Activated B cell treated with CpG ODN at 0.5 μM for 24 hours (primary cell): ENCODE results near the gene TCEAL6. TPM values are rescaled to one million over a fixed set of nuclear protein-coding genes. Genes with fewer than 3 reads are reported as not detected.
A peak's percentile ranks its signal among the peaks of the same experiment; 100 is the strongest.
"Not testable (repeated sequence)": the region's sequence is repeated elsewhere in the genome, so short reads cannot be mapped to it uniquely, and the experiment has no call there.

Experiments
- ATAC-seq: fragments of 200-7000 bp; cut with Tn5 transposase; one replicate; pipeline ENCODE4 v1.10.0; 2021; ENCODE audit warnings: low read depth, mild to moderate bottlenecking, moderate library complexity
- CTCF ChIA-PET: fragments of 350-600 bp; sonication (Branson Sonifier 250); formaldehyde crosslinking; loops from one replicate; lab custom pipeline; 2021; ENCODE audit warnings: antibody characterized with exemption; lab: Charles Lee
- POLR2A ChIA-PET: fragments of 350-600 bp; sonication (Branson Sonifier 250); formaldehyde crosslinking; loops from one replicate; lab custom pipeline; 2021; ENCODE audit warnings: antibody characterized with exemption; lab: Charles Lee
- DNase-seq: peaks from one replicate; pipeline ENCODE4 v3.0.0; 2022
- H3K27ac Mint-ChIP-seq: one replicate; pipeline ENCODE4 v1.8.0; 2020; ENCODE audit warnings: mixed read lengths
- H3K27me3 Mint-ChIP-seq: one replicate; pipeline ENCODE4 v1.8.0; 2021; ENCODE audit warnings: mixed read lengths
- H3K36me3 Mint-ChIP-seq: one replicate; pipeline ENCODE4 v1.8.0; 2021; ENCODE audit warnings: low read depth, mixed read lengths
- H3K4me1 Mint-ChIP-seq: one replicate; pipeline ENCODE4 v1.8.0; 2021; ENCODE audit warnings: mixed read lengths
- H3K4me3 Mint-ChIP-seq: one replicate; pipeline ENCODE4 v1.8.0; 2020; ENCODE audit warnings: mild to moderate bottlenecking, mixed read lengths
- H3K9me3 Mint-ChIP-seq: one replicate; pipeline ENCODE4 v1.8.0; 2020; ENCODE audit warnings: mixed read lengths
- intact Hi-C: fragments of 100-400 bp; cut with micrococcal nuclease; formaldehyde crosslinking; loops from one replicate; pipeline ENCODE4 v1.15.1; 2024
- total RNA-seq: library from RNA; stranded (reverse); gene quantifications from 2 replicates; pipeline ENCODE4 v1.2.3, GENCODE V29; 2022
- TF ChIP-seq, protein P1 (sequence below): fragments of 200-600 bp; IDR thresholded peaks from one replicate; pipeline ENCODE4 v1.8.0; 2022; ENCODE audit warnings: antibody characterized with exemption, mild to moderate bottlenecking

The TCEAL6 gene
- total RNA-seq, 1 donor from 2014 or later, result not detected

- no peak for ATAC-seq
- no peak overlapping the region for H3K4me3 Mint-ChIP-seq
- no peaks in the 10 kb centered on the region for H3K36me3 Mint-ChIP-seq
- no peaks in the 10 kb centered on the region for H3K9me3 Mint-ChIP-seq
- peaks cover 7% of the 10 kb centered on the region for H3K27me3 Mint-ChIP-seq
- ChIA-PET CTCF (no interaction called here), POLR2A (no interaction called here)
- TF ChIP-seq, protein P1, sequence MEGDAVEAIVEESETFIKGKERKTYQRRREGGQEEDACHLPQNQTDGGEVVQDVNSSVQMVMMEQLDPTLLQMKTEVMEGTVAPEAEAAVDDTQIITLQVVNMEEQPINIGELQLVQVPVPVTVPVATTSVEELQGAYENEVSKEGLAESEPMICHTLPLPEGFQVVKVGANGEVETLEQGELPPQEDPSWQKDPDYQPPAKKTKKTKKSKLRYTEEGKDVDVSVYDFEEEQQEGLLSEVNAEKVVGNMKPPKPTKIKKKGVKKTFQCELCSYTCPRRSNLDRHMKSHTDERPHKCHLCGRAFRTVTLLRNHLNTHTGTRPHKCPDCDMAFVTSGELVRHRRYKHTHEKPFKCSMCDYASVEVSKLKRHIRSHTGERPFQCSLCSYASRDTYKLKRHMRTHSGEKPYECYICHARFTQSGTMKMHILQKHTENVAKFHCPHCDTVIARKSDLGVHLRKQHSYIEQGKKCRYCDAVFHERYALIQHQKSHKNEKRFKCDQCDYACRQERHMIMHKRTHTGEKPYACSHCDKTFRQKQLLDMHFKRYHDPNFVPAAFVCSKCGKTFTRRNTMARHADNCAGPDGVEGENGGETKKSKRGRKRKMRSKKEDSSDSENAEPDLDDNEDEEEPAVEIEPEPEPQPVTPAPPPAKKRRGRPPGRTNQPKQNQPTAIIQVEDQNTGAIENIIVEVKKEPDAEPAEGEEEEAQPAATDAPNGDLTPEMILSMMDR, result no peak
- intact Hi-C loops, result no loop called here
- DNase-seq, result no peak
- H3K27ac Mint-ChIP-seq, result no peak overlapping the region
- no peaks in the 10 kb centered on the region for H3K4me1 Mint-ChIP-seq
These were observed 4.2 kb downstream of the TCEAL6 start for GRCh38 chrX:102138064-102138463.

DNA sequence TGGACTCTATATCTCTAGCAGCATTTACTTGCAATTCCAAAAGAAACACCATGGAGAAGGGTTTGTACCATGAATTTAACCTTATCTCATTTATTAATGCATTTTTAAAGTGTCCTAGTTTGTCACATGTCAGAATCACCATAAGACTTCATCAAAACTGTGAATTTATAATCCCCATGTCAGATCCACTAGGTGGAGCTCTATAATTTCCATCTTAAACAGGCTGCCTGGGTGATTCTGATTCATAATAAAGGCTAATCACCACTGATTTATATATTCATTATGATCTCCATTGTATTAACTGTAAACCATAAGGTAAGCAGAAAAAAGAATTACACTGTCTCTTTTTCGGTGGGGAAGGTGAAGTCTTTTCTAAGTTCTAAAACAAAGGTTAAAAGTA is 12.8 kb downstream of the TCEAL6 start:
- TF ChIP-seq, protein P1, result no peak
- ATAC-seq (no peak), DNase-seq (no peak)
- Mint-ChIP-seq H3K9me3 (no peaks in the 10 kb centered on the region), H3K36me3 (no peaks in the 10 kb centered on the region), H3K4me1 (peaks cover 4% of the 10 kb centered on the region), H3K27ac (no peak overlapping the region), H3K27me3 (peaks cover 16% of the 10 kb centered on the region), H3K4me3 (no peak overlapping the region)
- intact Hi-C loops, result loop anchor here (1.0 kb wide), 1 partner anchor 734 kb away; no protein-coding TSS in a partner anchor
- ChIA-PET CTCF (no interaction called here), POLR2A (no interaction called here)

DNA sequence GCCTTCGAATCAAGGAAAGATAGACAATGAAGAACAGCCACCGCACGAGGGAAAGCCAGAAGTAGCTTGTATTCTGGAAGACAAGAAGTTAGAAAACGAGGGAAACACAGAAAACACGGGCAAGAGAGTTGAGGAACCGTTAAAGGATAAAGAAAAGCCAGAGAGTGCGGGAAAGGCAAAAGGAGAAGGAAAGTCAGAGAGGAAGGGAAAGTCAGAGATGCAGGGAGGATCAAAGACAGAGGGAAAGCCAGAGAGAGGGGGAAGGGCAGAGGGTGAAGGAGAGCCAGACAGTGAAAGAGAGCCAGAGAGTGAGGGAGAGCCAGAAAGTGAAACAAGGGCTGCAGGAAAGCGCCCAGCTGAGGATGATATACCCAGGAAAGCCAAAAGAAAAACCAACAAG is 15.4 kb downstream of the TCEAL6 start:
- H3K27ac Mint-ChIP-seq, result no peak overlapping the region
- no peaks in the 10 kb centered on the region for H3K36me3 Mint-ChIP-seq
- ATAC-seq, result no peak
- ChIA-PET CTCF (no interaction called here), POLR2A (no interaction called here)
- TF ChIP-seq, protein P1, result no peak
- intact Hi-C loops, result no loop called here
- no peaks in the 10 kb centered on the region for H3K9me3 Mint-ChIP-seq
- H3K27me3 Mint-ChIP-seq, result peaks cover 16% of the 10 kb centered on the region
- H3K4me1 Mint-ChIP-seq, result peaks cover 4% of the 10 kb centered on the region
- H3K4me3 Mint-ChIP-seq, result no peak overlapping the region
- DNase-seq, result no peak

GRCh38 chrX:102126080-102126818 is 16.0 kb downstream of the TCEAL6 start:
- H3K4me3 Mint-ChIP-seq, result not testable (repeated sequence)

GRCh38 chrX:102125436-102125835 is 16.8 kb downstream of the TCEAL6 start, which contains the start of gene TCEAL2:
TCEAL2 (plus strand) TSS chrX:102125679; CDS start chrX:102126831, 1,152 bp downstream.
- peak within 1 kb of the TSS; percentile 52 for H3K4me3 Mint-ChIP-seq
- H3K36me3 Mint-ChIP-seq, H3K4me1 Mint-ChIP-seq, ATAC-seq, DNase-seq, intact Hi-C loops, H3K27ac Mint-ChIP-seq, CTCF ChIA-PET, POLR2A ChIA-PET, H3K9me3 Mint-ChIP-seq: not testable (repeated sequence)
- H3K27me3 Mint-ChIP-seq, result peaks cover 12% of the 10 kb centered on the region

More at GRCh38 chrX:102126080-102126818, 16.0 kb downstream of the TCEAL6 start:
- peaks cover 16% of the 10 kb centered on the region for H3K27me3 Mint-ChIP-seq
- CTCF ChIA-PET, ATAC-seq, POLR2A ChIA-PET, H3K36me3 Mint-ChIP-seq, DNase-seq, H3K9me3 Mint-ChIP-seq, H3K4me1 Mint-ChIP-seq, intact Hi-C loops, H3K27ac Mint-ChIP-seq: not testable (repeated sequence)

GRCh38 chrX:102125014-102125413 is 17.3 kb downstream of the TCEAL6 start:
- ATAC-seq, CTCF ChIA-PET, H3K9me3 Mint-ChIP-seq, POLR2A ChIA-PET, intact Hi-C loops, H3K27ac Mint-ChIP-seq, DNase-seq, H3K36me3 Mint-ChIP-seq, H3K4me1 Mint-ChIP-seq: not testable (repeated sequence)
- H3K4me3 Mint-ChIP-seq, result peak overlapping the region; percentile 52
- peaks cover 12% of the 10 kb centered on the region for H3K27me3 Mint-ChIP-seq
